H1 (cell line): ENCODE results near the gene SLC18A3. TPM values are rescaled to one million over a fixed set of nuclear protein-coding genes. Genes with fewer than 3 reads are reported as not detected.
A peak's percentile ranks its signal among the peaks of the same experiment; 100 is the strongest.

Source experiments
- CTCF ChIA-PET: fragments of 300-600 bp; sonication (Branson Sonifier 250); formaldehyde crosslinking; loops from one replicate; lab custom pipeline; 2021; ENCODE audit not compliant: partially characterized antibody; lab: Charles Lee
- POLR2A ChIA-PET: fragments of 300-600 bp; sonication (Branson Sonifier 250); formaldehyde crosslinking; loops from one replicate; lab custom pipeline; 2021; ENCODE audit warnings: inconsistent platforms; ENCODE audit not compliant: partially characterized antibody; lab: Charles Lee
- DNase-seq, 2 experiments: peaks; one replicate each; pipeline versions ENCODE4 v3.0.0 to v3.0.0-alpha.2; 2010 to 2022; ENCODE audit warnings: low spot score in 2 of 2, low read depth in 1 of 2, mixed read lengths in 1 of 2
- FAIRE-seq: peaks from 2 replicates; lab custom pipeline; 2011; peaks lifted over from hg19 to GRCh38; lab: Jason Lieb, UNC
- H2AFZ ChIP-seq: 2 replicates; pipeline ENCODE4 v1.8.1; 2012; ENCODE audit warnings: low read length, inconsistent platforms
- H2AK5ac ChIP-seq: 2 replicates; pipeline ENCODE4 v1.6.1; 2013; ENCODE audit warnings: low read depth, low read length
- H2BK120ac ChIP-seq: replicated peaks from 2 replicates; pipeline ENCODE3; 2013; ENCODE audit warnings: low read depth, low read length, inconsistent platforms
- H2BK12ac ChIP-seq: 2 replicates; pipeline ENCODE4 v1.6.1; 2013; ENCODE audit warnings: low read depth, low read length
- H2BK15ac ChIP-seq: 2 replicates; pipeline ENCODE4 v1.6.1; 2013; ENCODE audit warnings: low read length
- H2BK20ac ChIP-seq: 2 replicates; pipeline ENCODE4 v1.6.1; 2013; ENCODE audit warnings: low read length
- H2BK5ac ChIP-seq: 2 replicates; pipeline ENCODE4 v1.6.1; 2013; ENCODE audit warnings: low read depth, low read length
- H3K14ac ChIP-seq: 2 replicates; pipeline ENCODE4 v1.6.1; 2013; ENCODE audit warnings: inconsistent platforms; ENCODE audit not compliant: insufficient read length
- H3K18ac ChIP-seq: 2 replicates; pipeline ENCODE4 v1.6.1; 2013; ENCODE audit warnings: low read length; ENCODE audit errors: extremely low read depth
- H3K23ac ChIP-seq: 2 replicates; pipeline ENCODE4 v1.6.1; 2013; ENCODE audit warnings: inconsistent platforms; ENCODE audit not compliant: insufficient read length
- H3K23me2 ChIP-seq: 2 replicates; pipeline ENCODE4 v1.6.1; 2013; ENCODE audit warnings: low read depth, low read length
- H3K27ac ChIP-seq: 2 replicates; pipeline ENCODE4 v1.6.1; 2011; ENCODE audit warnings: low read depth, low read length, inconsistent platforms
- H3K27me3 ChIP-seq, 4 experiments: replicated peaks in 1 of 4; 1 replicate in 1 of 4; 2 replicates in 3 of 4; pipeline versions ENCODE4 v1.6.1 to v1.8.1; 2011 to 2013; ENCODE audit warnings: low read length in 3 of 4, mild to moderate bottlenecking in 3 of 4, inconsistent platforms in 2 of 4, mixed read lengths in 2 of 4, moderate library complexity in 1 of 4; ENCODE audit not compliant: control insufficient read depth in 3 of 4, insufficient read depth in 3 of 4; ENCODE audit errors: extremely low read depth in 1 of 4
- H3K36me3 ChIP-seq, 4 experiments: 2 replicates each; pipeline versions ENCODE4 v1.6.1 to v1.8.1; 2011 to 2013; ENCODE audit warnings: mild to moderate bottlenecking in 4 of 4, low read length in 3 of 4, moderate library complexity in 2 of 4, control low read depth in 1 of 4, inconsistent platforms in 1 of 4; ENCODE audit not compliant: insufficient read depth in 4 of 4, control insufficient read depth in 2 of 4
- H3K4ac ChIP-seq: replicated peaks from 2 replicates; pipeline ENCODE3; 2013; ENCODE audit warnings: low read length, low read depth, mixed read lengths, inconsistent platforms; ENCODE audit not compliant: insufficient read length
- H3K4me1 ChIP-seq, 4 experiments: replicated peaks in 1 of 4; 1 replicate in 1 of 4; 2 replicates in 3 of 4; pipeline versions ENCODE4 v1.6.1 to v1.8.1; 2011 to 2013; ENCODE audit warnings: low read length in 3 of 4, inconsistent platforms in 2 of 4, mixed read lengths in 1 of 4; ENCODE audit not compliant: insufficient read depth in 4 of 4, control insufficient read depth in 3 of 4
- H3K4me2 ChIP-seq, 2 experiments: 2 replicates each; pipeline versions ENCODE4 v1.6.1 to v1.8.1; 2011 to 2013; ENCODE audit warnings: low read depth in 2 of 2, low read length in 2 of 2, control low read depth in 1 of 2, inconsistent platforms in 1 of 2, mild to moderate bottlenecking in 1 of 2; ENCODE audit not compliant: insufficient read depth in 1 of 2
- H3K4me3 ChIP-seq, 4 experiments: fragments of 200-600, 300-600 bp in 1 of 4; sonication (generic), shearing (Covaris generic), sonication (Bioruptor Twin) in 1 of 4; 2 replicates each; pipeline versions ENCODE4 v1.5.1 to v1.8.1; 2011 to 2016; ENCODE audit warnings: low read length in 4 of 4, low read depth in 3 of 4, control low read depth in 2 of 4, inconsistent platforms in 2 of 4, mild to moderate bottlenecking in 2 of 4, mixed read lengths in 1 of 4, moderate library complexity in 1 of 4; ENCODE audit not compliant: insufficient read depth in 2 of 4; ENCODE audit errors: extremely low read depth in 1 of 4
- H3K56ac ChIP-seq: replicated peaks from 2 replicates; pipeline ENCODE3; 2013; ENCODE audit warnings: low read depth, mild to moderate bottlenecking, mixed read lengths, low read length, inconsistent platforms; ENCODE audit not compliant: insufficient read length
- H3K79me1 ChIP-seq: 2 replicates; pipeline ENCODE4 v1.6.1; 2013; ENCODE audit warnings: low read depth, low read length, control low read depth
- H3K79me2 ChIP-seq, 2 experiments: 2 replicates each; pipeline versions ENCODE4 v1.6.1 to v1.8.1; 2012 to 2013; ENCODE audit warnings: low read length in 2 of 2, mild to moderate bottlenecking in 2 of 2, inconsistent platforms in 1 of 2; ENCODE audit not compliant: insufficient read depth in 2 of 2, control insufficient read depth in 1 of 2
- H3K9ac ChIP-seq, 4 experiments: replicated peaks in 1 of 4; 1 replicate in 1 of 4; 2 replicates in 3 of 4; pipeline versions ENCODE4 v1.6.1 to v1.8.1; 2011 to 2013; ENCODE audit warnings: low read depth in 3 of 4, low read length in 3 of 4, control low read depth in 2 of 4, mild to moderate bottlenecking in 2 of 4, moderate library complexity in 2 of 4, inconsistent platforms in 1 of 4; ENCODE audit errors: extremely low read depth in 1 of 4
- H3K9me3 ChIP-seq, 2 experiments: 2 replicates each; pipeline versions ENCODE4 v1.6.1 to v1.8.1; 2012 to 2013; ENCODE audit warnings: mild to moderate bottlenecking in 2 of 2, moderate library complexity in 2 of 2, control low read depth in 1 of 2, inconsistent platforms in 1 of 2, low read depth in 1 of 2, low read length in 1 of 2, mixed read lengths in 1 of 2; ENCODE audit not compliant: insufficient read depth in 2 of 2
- H4K20me1 ChIP-seq, 2 experiments: replicated peaks in 1 of 2; 2 replicates each; pipeline versions ENCODE3 to v1.8.1; 2011 to 2013; ENCODE audit warnings: inconsistent platforms in 2 of 2, low read length in 2 of 2, mild to moderate bottlenecking in 1 of 2; ENCODE audit not compliant: insufficient read depth in 2 of 2, control insufficient read depth in 1 of 2
- H4K5ac ChIP-seq: 2 replicates; pipeline ENCODE4 v1.6.1; 2013; ENCODE audit warnings: low read length, low read depth, mixed read lengths, inconsistent platforms; ENCODE audit not compliant: insufficient read length
- H4K8ac ChIP-seq: 2 replicates; pipeline ENCODE4 v1.8.0; 2013; ENCODE audit warnings: mild to moderate bottlenecking, moderate library complexity, low read length, inconsistent platforms; ENCODE audit not compliant: insufficient read depth; ENCODE audit errors: extremely low read depth
- H4K91ac ChIP-seq: replicated peaks from 2 replicates; pipeline ENCODE3; 2013; ENCODE audit warnings: low read length, mixed read lengths, inconsistent platforms; ENCODE audit not compliant: insufficient read length
- HDAC6 ChIP-seq: IDR thresholded peaks from one replicate; pipeline ENCODE4 v1.7.1; 2012; ENCODE audit warnings: low read depth, mild to moderate bottlenecking, inconsistent platforms, low read length, moderate library complexity
- PHF8 ChIP-seq: fragments of 200-600 bp; sonication (generic); conservative IDR thresholded peaks from 2 replicates; pipeline ENCODE4 v1.7.1; 2012; ENCODE audit warnings: low read depth, mild to moderate bottlenecking, inconsistent platforms, low read length, moderate library complexity
- RNF2 ChIP-seq: fragments of 200-900, 300-1000 bp; sonication (generic); IDR thresholded peaks from 2 replicates; pipeline ENCODE4 v1.7.1; 2016; ENCODE audit warnings: borderline replicate concordance, low read depth, mild to moderate bottlenecking, antibody characterized with exemption, low read length; ENCODE audit not compliant: poor library complexity, severe bottlenecking; ENCODE audit errors: missing control alignments
- SP4 ChIP-seq: IDR thresholded peaks from 2 replicates; pipeline ENCODE4 v1.6.1; 2012; ENCODE audit warnings: low read length, inconsistent platforms
- SUZ12 ChIP-seq: fragments of 200-600 bp; sonication (generic); IDR thresholded peaks from 2 replicates; pipeline ENCODE4 v1.6.1; 2012; ENCODE audit warnings: mild to moderate bottlenecking, inconsistent platforms, low read length, moderate library complexity, mixed read lengths
- TAF1 ChIP-seq: IDR thresholded peaks from 2 replicates; pipeline ENCODE4 v1.6.1; 2011; ENCODE audit warnings: mild to moderate bottlenecking, low read depth, low read length
- WGBS, 2 experiments: shearing (Covaris generic) in 1 of 2; methylation state at CpG; one replicate each; pipeline versions ENCODE4 v1.1.6 to v1.1.7; 2013 to 2015; ENCODE audit warnings: low lambda C conversion rate in 2 of 2, mixed read lengths in 2 of 2, inconsistent platforms in 1 of 2, low coverage in 1 of 2, missing lambda C conversion rate in 1 of 2; ENCODE audit not compliant: insufficient replicate concordance in 2 of 2, insufficient coverage in 1 of 2, insufficient read length in 1 of 2; ENCODE audit errors: extremely low coverage in 1 of 2, missing lambda C conversion rate in 1 of 2; 5-methylcytosine and 5-hydroxymethylcytosine counted together
- polyA plus RNA-seq, 7 experiments: library from polyadenylated mRNA; depleted of rRNA in 3 of 7; stranded (reverse) in 5 of 7; unstranded in 2 of 7; fragments of >200 nt in 5 of 7; fragments of 200-250 nt in 2 of 7; gene quantifications; 1 replicate in 5 of 7; 2 replicates in 1 of 7; 4 replicates in 1 of 7; pipeline versions ENCODE4 v1.2.1 to v1.2.3, GENCODE V29; 2011 to 2013; ENCODE audit warnings: missing spikeins in 2 of 7, mixed read lengths in 2 of 7
- total RNA-seq: library from RNA; stranded (reverse); fragmentation: NEBNext Ultra II Directional; extraction: Animal tissue kit (Norgen Biotek cat#: 25700); gene quantifications from 2 replicates; pipeline ENCODE4 v1.2.1, GENCODE V29; 2021

Gene SLC18A3
- total and polyA plus RNA-seq, 2 of the 8 experiments (the other 6 are each of a cell fraction or from before 2014, with no cell fraction given), result 0.17 TPM; not detected in 1

- no peak overlapping the region for H2BK120ac ChIP-seq
- no peak overlapping the region for H3K56ac ChIP-seq
- H3K14ac ChIP-seq, result no peak overlapping the region
- H3K9ac ChIP-seq, result no peak overlapping the region
- H3K18ac ChIP-seq, result no peak overlapping the region; the same call in 1 of the 2 replicates
- no peak overlapping the region for H4K5ac ChIP-seq
- CTCF ChIA-PET, result interaction anchor here (0.8 to 1.2 kb wide), 5 partner anchors 8 to 78 kb away, joined by 3 to 5 read pairs (median 4); no protein-coding TSS in a partner anchor
- H3K23ac ChIP-seq, result no peak overlapping the region
- H2AFZ ChIP-seq, result no peak overlapping the region
- peaks cover 78 to 96% (median 92%) of the 10 kb centered on the region in 4 experiments for H3K27me3 ChIP-seq
- TF ChIP-seq HDAC6 (no peak), PHF8 (no peak), RNF2 (peak; percentile 5), SP4 (no peak), TAF1 (no peak), SUZ12 (peak; percentile 83; the same call in 1 of the 2 replicates)
- no peak overlapping the region for H2BK5ac ChIP-seq
- H4K91ac ChIP-seq, result no peak overlapping the region
- H3K79me1 ChIP-seq, result no peaks in the 10 kb centered on the region
- no peak overlapping the region for H2BK20ac ChIP-seq
- H2AK5ac ChIP-seq, result no peak overlapping the region
- no peaks in the 10 kb centered on the region; a peak in 1 of 4 replicates for H3K9me3 ChIP-seq
- H3K79me2 ChIP-seq, result no peaks in the 10 kb centered on the region
- peaks cover 16% of the 10 kb centered on the region; the same call in 1 of the 2 replicates for H3K23me2 ChIP-seq
- H3K36me3 ChIP-seq, result peaks cover 0 to 6% (median 0%) of the 10 kb centered on the region in 4 experiments; a peak in 1 of 8 replicates
- H4K8ac ChIP-seq, result no peak overlapping the region
- peak; percentile 76 for FAIRE-seq
- peaks cover 0 to 44% (median 28%) of the 10 kb centered on the region in 4 experiments; a peak in 6 of 7 replicates for H3K4me1 ChIP-seq
- no peak overlapping the region for H2BK12ac ChIP-seq
- peak overlapping the region; percentile 70 to 71 for H3K4me2 ChIP-seq
- H4K20me1 ChIP-seq, result peaks cover 17 to 37% of the 10 kb centered on the region in 2 experiments
- no peak overlapping the region for H3K4ac ChIP-seq
- 13% methylated on average over 23 of the region's 23 CpGs; no CpG with 5 or more reads in 1 of the 2 experiments for WGBS, 2 experiments
- POLR2A ChIA-PET, result interaction anchor here (1.0 kb wide), 1 partner anchor 74 kb away, joined by 3 read pairs; the partner anchor contains the start of gene ERCC6
- H3K4me3 ChIP-seq, result peak overlapping the region in 2 of 4 experiments; percentile 10 to 72; a peak in 4 of 8 replicates
- DNase-seq, result peak in 1 of 2 experiments; percentile 50
- no peak overlapping the region for H2BK15ac ChIP-seq
- H3K27ac ChIP-seq, result no peak overlapping the region
Measured at GRCh38 chr10:49613165-49613881, 3.2 kb downstream of the SLC18A3 start.
